ENCODE data around the gene PAM16.
"Not testable (repeated sequence)": the region's sequence is repeated elsewhere in the genome, so short reads cannot be mapped to it uniquely, and the experiment has no call there.

Gene PAM16

GRCh38 chr16:4337540-4338088, 13.5 kb downstream of the PAM16 start:
- Histone ChIP-seq H3K79me2 (ENCODE audit: control insufficient read depth, low read length) (peaks cover 3% of the 10 kb centered on the region), H3F3A (ENCODE audit: control insufficient read depth, insufficient read depth) (no peaks in the 10 kb centered on the region), H3K9me2 (replicated peaks; ENCODE audit: control insufficient read depth, low read length) (no peaks in the 10 kb centered on the region), H3K27ac (ENCODE audit: low read depth, low read length) (no peak overlapping the region), H3K4me1 (ENCODE audit: control insufficient read depth, low read length) (no peaks in the 10 kb centered on the region), H3K27me3 (ENCODE audit: control insufficient read depth, low read length) (no peaks in the 10 kb centered on the region), H3K36me3 (ENCODE audit: control insufficient read depth, low read length) (peaks cover 21% of the 10 kb centered on the region), H4K20me1 (ENCODE audit: control insufficient read depth, insufficient read depth, low read depth, low read length) (no peaks in the 10 kb centered on the region), H3K4me2 (ENCODE audit: low read length) (no peak overlapping the region), H3K9me3 (ENCODE audit: control insufficient read depth, insufficient read depth, low read length) (no peaks in the 10 kb centered on the region), H3K4me3 (ENCODE audit: low read length) (no peak overlapping the region)
- TF ChIP-seq CTCF (IDR thresholded peaks at IDR 0.05; ENCODE audit: low read depth, low read length, poor library complexity, severe bottlenecking), result no peak
- TF ChIP-seq EZH2phosphoT487 (IDR thresholded peaks at IDR 0.05; ENCODE audit: borderline replicate concordance, low read length), result no peak

GRCh38 chr16:4336701-4337539, 14.2 kb downstream of the PAM16 start:
- no peaks in the 10 kb centered on the region for H3K27me3 ChIP-seq (ENCODE audit: control insufficient read depth, low read length)
- H3K4me1 ChIP-seq (ENCODE audit: control insufficient read depth, low read length), result no peaks in the 10 kb centered on the region
- H3K9me3 ChIP-seq (ENCODE audit: control insufficient read depth, insufficient read depth, low read length), result no peaks in the 10 kb centered on the region
- H3F3A ChIP-seq (ENCODE audit: control insufficient read depth, insufficient read depth), result no peaks in the 10 kb centered on the region
- H3K4me3 ChIP-seq (ENCODE audit: low read length), result no peak overlapping the region
- TF ChIP-seq CTCF (IDR thresholded peaks at IDR 0.05; ENCODE audit: low read depth, low read length, poor library complexity, severe bottlenecking) (no peak), EZH2phosphoT487 (IDR thresholded peaks at IDR 0.05; ENCODE audit: borderline replicate concordance, low read length) (no peak)
- H3K4me2 ChIP-seq (ENCODE audit: low read length), result no peak overlapping the region
- H3K36me3 ChIP-seq (ENCODE audit: control insufficient read depth, low read length), result peaks cover 21% of the 10 kb centered on the region
- H4K20me1 ChIP-seq (ENCODE audit: control insufficient read depth, insufficient read depth, low read depth, low read length), result no peaks in the 10 kb centered on the region
- H3K79me2 ChIP-seq (ENCODE audit: control insufficient read depth, low read length), result no peaks in the 10 kb centered on the region
- H3K27ac ChIP-seq (ENCODE audit: low read depth, low read length), result no peak overlapping the region
- no peaks in the 10 kb centered on the region for H3K9me2 ChIP-seq (replicated peaks; ENCODE audit: control insufficient read depth, low read length)

- Histone ChIP-seq H3K27me3 (ENCODE audit: control insufficient read depth, low read length) (no peaks in the 10 kb centered on the region), H3K9me3 (ENCODE audit: control insufficient read depth, insufficient read depth, low read length) (no peaks in the 10 kb centered on the region), H3K9me2 (replicated peaks; ENCODE audit: control insufficient read depth, low read length) (no peaks in the 10 kb centered on the region), H4K20me1 (ENCODE audit: control insufficient read depth, insufficient read depth, low read depth, low read length) (no peaks in the 10 kb centered on the region), H3K4me1 (ENCODE audit: control insufficient read depth, low read length) (no peaks in the 10 kb centered on the region), H3K4me2 (ENCODE audit: low read length) (no peak overlapping the region), H3K36me3 (ENCODE audit: control insufficient read depth, low read length) (peaks cover 9% of the 10 kb centered on the region), H3F3A (ENCODE audit: control insufficient read depth, insufficient read depth) (no peaks in the 10 kb centered on the region), H3K4me3 (ENCODE audit: low read length) (no peak overlapping the region), H3K79me2 (ENCODE audit: control insufficient read depth, low read length) (no peaks in the 10 kb centered on the region), H3K27ac (ENCODE audit: low read depth, low read length) (no peak overlapping the region)
- TF ChIP-seq EZH2phosphoT487 (IDR thresholded peaks at IDR 0.05; ENCODE audit: borderline replicate concordance, low read length), result no peak
- TF ChIP-seq CTCF (IDR thresholded peaks at IDR 0.05; ENCODE audit: low read depth, low read length, poor library complexity, severe bottlenecking), result no peak
Measured at GRCh38 chr16:4334724-4335495, 16.2 kb downstream of the PAM16 start.

- not testable (repeated sequence) for H3K9me3 ChIP-seq (ENCODE audit: control insufficient read depth, insufficient read depth, low read length); H3F3A ChIP-seq (ENCODE audit: control insufficient read depth, insufficient read depth); H3K4me3 ChIP-seq (ENCODE audit: low read length); H3K27ac ChIP-seq (ENCODE audit: low read depth, low read length); H3K4me1 ChIP-seq (ENCODE audit: control insufficient read depth, low read length); H3K36me3 ChIP-seq (ENCODE audit: control insufficient read depth, low read length); H3K9me2 ChIP-seq (replicated peaks; ENCODE audit: control insufficient read depth, low read length); H3K4me2 ChIP-seq (ENCODE audit: low read length); H3K27me3 ChIP-seq (ENCODE audit: control insufficient read depth, low read length); H4K20me1 ChIP-seq (ENCODE audit: control insufficient read depth, insufficient read depth, low read depth, low read length); H3K79me2 ChIP-seq (ENCODE audit: control insufficient read depth, low read length)
Measured at GRCh38 chr16:4333714-4334113, 17.4 kb downstream of the PAM16 start.
